GM18951 (cell line): ENCODE data around the gene GPAT2.
"Not testable (repeated sequence)": the region's sequence is repeated elsewhere in the genome, so short reads cannot be mapped to it uniquely, and the experiment has no call there.

Experiments used
- POLR2A ChIP-seq: IDR thresholded peaks from 4 replicates; pipeline ENCODE4 v1.6.1; 2011; ENCODE audit warnings: mild to moderate bottlenecking; ENCODE audit not compliant: insufficient read length, insufficient read depth; ENCODE audit errors: extremely low read depth
- in situ Hi-C: fragments of 300-500 bp; cut with MboI; formaldehyde crosslinking; loops from one replicate; pipeline ENCODE4 v1.12.0; 2022; ENCODE audit warnings: low sequenced_read_pairs, mixed read lengths, inconsistent platforms; ENCODE audit not compliant: unreplicated experiment

The GPAT2 gene

DNA sequence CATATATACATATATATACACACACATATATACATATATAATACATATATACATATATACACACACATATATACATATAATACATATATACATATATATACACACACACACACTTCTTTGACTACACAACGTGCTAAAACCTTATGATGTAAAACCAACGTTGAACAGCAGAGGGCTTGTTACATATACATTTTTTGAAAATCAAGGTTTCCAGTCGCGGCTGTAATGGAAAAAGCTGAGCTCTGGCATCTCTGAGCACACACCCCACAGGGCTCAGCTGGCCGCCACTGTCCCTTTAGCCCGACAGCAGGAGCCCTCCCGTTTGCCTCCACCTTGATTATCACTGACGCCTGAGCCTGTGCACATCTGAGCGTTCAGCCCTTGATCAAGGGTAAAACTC is 719 bp downstream of the GPAT2 start:
- in situ Hi-C loops, result not testable (repeated sequence)

DNA sequence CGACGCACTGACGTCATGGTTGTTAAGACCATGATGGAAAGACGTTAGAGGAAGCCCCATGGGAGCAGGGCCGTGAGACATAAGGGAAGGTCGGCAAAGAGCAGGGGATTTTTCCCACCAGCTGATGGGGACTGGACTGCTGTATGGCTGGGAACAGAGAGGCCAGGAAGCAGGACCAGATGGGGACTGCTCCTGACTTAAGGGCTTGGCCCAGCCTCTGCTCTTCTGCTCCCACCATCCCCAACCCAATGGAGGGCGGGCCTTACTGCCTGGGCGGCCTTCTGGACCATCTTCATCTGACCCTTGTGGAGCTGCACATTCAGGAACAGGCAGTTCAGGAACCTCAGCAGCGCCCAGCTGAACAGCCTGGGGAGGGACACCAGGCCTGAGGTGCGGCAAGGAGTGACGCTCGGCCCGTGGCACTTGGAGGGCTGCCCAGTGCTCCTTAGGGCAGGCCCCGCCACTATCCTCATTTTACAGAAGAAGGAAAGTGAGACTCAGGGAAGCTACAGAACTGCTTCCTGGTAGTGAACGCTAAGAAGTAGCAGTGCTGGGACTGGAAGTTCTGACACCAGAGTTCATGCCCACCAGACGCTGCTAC is 6.9 kb downstream of the GPAT2 start:
- in situ Hi-C loops, result not testable (repeated sequence)

DNA sequence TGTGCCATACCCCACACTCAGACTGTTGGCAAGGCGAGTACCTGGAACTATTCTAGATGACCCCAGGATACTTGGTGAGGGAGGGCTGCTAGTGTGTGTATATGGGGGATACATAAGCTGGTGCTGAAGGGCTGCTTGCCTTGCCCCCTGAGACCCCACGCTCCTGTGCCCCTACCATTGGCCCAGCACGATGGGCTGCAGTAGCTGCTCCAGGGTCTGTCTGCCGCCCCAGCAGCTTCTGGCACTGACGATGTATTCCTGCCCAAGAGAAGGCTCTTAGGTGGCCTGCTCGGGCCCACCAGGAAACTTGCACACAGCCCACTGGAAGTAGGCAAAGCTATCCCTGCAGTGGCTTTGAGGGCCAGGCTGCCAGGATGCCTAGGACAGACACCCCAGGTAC is 9.0 kb downstream of the GPAT2 start:
- in situ Hi-C loops, result not testable (repeated sequence)

DNA sequence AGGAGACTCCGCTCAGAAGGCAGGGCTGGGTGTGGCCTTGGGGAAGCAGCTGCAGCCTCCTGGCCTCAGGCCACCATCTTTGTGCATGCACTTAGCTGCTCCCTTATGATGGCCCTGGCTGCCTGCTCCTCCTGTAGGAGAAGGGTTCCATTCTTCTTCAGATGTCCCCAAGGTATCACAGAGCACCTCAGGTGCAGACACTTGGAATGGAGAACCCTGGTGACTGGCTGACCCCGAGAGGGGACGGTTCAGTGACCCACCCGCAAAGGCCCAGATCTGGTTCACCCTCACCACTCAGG is 9.6 kb downstream of the GPAT2 start:
- TF ChIP-seq POLR2A, result no peak
- in situ Hi-C loops, result no loop called here

DNA sequence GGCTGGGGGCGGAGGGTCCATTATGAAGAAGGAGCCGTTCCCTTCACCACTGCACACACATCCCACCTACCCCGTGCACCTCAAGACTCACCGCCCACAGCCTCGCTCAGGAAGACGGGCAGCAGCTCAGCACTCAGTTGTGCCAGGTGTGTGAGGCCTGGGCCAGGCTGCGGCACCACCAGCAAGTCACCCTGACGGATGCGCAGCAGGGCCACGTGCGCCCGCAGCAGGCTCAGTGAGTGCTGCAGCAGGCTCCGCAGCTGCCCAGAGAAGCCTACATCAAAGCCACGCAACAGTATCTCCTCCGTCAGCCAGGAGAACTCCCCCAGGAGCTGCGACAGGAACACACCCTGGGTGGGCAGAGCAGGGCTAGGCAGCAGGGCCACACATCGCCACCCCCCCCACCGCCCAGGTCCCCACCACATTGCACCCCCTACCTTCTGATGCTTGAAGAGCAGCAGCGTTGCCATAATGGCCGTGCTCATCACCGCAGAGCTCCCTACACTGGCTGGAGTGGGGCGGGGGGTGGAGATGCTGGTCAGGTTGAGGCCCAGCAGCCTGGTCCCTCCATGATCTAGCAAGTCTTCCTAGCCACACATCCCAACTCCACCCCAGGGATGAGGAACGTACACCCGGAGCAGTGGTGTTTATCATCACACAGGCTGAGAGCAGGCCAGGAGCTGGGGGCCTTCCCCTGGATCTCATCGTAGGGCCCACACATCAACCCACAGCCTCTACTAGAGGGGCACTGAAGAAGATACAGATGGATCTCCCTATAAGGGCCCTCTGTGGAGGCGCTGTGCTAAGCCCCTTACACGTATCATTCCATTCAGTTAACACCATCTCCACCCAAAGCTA is 10.2 kb downstream of the GPAT2 start:
- no peak for TF ChIP-seq POLR2A
- in situ Hi-C loops, result loop anchor here (25.0 kb wide), 1 partner anchor 238 kb away; the partner anchor contains the start of genes CIAO1 and TMEM127

DNA sequence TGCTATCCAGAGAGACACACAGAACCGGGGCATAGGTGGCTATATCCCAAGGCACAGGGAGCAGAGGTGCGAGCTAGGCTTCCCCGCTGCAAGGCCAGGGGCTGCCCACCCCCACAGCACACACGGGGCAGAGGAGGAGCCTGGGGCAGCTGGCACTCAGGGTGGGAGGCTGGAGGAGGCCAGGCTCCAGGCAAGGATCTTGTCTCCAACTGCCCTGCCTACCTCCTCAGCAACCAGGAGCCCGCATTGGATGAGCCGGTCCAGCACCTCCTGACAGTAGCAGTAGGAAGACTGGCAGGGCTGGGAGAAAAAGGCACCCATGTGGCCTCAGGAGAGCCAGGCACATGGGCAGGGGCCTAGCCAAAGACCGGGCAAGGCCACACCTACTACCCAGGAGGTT is 11.0 kb downstream of the GPAT2 start:
- in situ Hi-C loops, result loop anchor here (25.0 kb wide), 1 partner anchor 239 kb away; the partner anchor contains the start of genes CIAO1 and TMEM127

DNA sequence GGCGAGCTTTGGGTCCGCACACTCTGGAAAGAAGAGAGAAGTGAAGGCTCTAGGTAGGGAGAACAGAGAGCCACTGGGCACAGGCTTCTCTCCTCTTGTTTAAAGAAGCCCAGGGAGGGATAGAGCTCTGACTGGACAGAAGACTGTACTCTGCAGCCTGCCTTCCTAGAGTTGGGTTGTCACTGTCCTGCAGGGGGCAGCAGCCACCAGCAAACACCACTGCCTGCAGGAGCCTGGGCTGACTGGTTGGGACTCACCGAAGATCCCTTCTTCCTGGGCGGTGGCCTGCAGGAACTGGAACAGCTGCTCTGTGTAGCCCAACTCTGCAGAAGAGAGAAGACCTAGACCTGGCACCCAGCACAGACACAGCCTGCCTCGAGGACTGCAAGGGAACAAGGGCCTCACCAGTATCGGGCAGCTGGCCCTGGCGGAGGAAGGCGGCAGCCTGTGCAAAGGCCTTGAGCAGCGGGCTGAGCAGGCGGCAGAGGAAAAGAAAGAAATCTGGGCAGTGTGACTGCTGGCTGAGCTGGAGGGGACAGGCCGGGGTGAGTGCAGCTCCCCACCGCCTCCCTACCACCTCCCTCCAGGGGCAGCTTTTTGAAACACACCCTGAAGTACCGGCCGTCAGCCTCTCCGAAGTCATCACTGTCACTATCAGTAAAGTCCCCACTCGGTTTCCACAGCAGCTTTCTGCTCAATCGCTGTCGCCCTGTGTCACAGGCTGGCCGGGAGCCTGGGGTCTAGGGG is 11.8 kb downstream of the GPAT2 start:
- in situ Hi-C loops, result loop anchor here (25.0 kb wide), 1 partner anchor 239 kb away; the partner anchor contains the start of genes CIAO1 and TMEM127

DNA sequence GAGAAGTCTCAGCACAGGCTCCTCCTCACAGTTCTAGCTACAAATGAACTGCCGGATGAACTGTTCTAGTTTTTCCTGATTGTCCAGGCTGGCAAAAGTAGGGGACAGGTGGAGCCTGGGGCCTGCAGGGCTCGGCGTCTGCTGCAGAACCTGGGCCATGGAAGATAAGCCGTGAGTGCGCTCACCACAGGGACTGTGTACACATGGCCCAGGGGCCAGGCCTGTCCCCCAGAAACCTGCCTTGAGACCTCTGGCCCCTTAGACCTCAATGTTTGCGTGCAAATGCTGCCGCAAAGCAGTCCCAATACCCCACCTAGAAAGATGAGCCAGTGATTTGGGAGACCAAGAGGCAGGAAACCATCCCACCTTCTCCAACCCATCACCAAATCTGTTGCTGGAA is 12.6 kb downstream of the GPAT2 start:
- in situ Hi-C loops, result loop anchor here (25.0 kb wide), 1 partner anchor 240 kb away; the partner anchor contains the start of genes CIAO1 and TMEM127

DNA sequence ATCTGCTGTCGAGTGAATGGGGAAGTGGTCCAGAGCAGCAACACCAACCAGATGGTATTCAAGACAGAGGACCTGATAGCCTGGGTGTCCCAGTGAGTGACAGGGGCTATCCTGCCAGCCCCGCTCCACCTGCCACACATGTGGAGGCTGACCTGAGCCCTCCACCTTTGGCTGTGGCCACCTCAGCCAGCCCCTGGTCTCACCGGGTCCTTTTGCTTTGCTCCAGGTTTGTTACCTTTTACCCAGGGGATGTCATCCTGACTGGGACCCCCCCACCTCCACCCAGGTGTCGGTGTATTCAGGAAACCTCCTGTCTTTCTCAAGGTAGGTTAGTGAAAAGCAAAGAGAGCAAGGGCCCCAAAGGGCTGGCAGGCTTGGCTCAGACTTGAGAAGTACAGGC is 13.6 kb downstream of the GPAT2 start:
- in situ Hi-C loops, result loop anchor here (25.0 kb wide), 1 partner anchor 241 kb away; the partner anchor contains the start of genes CIAO1 and TMEM127

DNA sequence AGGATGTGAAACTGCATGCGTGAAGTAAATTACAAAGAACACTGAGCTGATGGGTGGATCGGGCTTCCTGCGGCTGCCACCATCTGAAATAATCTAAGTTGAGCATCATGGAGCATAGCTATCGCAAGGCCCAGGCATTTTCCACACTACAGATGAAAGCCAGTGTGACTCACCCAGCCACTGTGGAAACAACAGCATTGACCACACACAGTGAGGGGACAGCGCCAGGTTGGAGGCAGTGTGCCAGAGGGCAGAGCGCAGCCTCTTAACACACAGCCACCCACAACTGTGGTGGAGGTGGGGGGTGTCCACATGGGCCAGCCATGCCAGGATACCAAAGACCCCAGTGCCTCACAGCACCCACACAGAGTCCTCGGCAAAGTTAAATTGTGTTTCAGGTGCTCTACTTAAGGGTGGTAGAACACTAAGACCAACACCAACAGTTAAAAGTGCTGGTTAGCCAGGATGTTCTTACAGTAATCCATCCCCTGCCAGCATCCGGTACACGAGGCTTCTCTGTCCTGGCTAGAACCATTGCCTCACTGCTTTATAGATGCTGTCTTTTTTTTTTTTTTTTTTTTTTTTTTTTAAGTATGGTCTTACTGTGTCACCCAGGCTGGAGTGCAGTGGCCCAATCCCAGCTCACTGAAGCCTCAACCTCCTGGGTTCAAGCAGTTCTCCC is 14.7 kb downstream of the GPAT2 start:
- in situ Hi-C loops, result loop anchor here (10.0 to 25.0 kb wide), 2 partner anchors 75 to 242 kb away; partner anchors contain the start of genes CIAO1 and TMEM127

DNA sequence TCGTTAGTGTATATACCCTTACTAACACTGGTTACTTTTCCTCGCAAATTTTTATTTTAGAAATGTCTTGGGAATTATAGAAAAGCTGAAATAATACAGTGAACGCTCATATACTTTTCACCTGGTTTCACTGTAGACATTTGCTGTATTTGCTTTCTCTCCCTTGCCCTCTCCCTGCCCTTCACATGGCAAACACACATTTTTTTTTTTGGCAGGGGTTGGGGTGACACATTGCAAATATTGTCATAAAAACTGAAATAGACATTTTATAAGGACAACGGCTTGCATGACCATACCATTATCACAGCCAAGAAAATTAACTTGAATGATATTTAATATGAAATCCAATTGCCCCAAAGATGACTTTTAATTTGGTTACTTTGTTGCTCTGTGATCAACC is 18.4 kb downstream of the GPAT2 start:
- in situ Hi-C loops, result loop anchor here (10.0 to 25.0 kb wide), 2 partner anchors 78 to 246 kb away; partner anchors contain the start of genes CIAO1 and TMEM127

DNA sequence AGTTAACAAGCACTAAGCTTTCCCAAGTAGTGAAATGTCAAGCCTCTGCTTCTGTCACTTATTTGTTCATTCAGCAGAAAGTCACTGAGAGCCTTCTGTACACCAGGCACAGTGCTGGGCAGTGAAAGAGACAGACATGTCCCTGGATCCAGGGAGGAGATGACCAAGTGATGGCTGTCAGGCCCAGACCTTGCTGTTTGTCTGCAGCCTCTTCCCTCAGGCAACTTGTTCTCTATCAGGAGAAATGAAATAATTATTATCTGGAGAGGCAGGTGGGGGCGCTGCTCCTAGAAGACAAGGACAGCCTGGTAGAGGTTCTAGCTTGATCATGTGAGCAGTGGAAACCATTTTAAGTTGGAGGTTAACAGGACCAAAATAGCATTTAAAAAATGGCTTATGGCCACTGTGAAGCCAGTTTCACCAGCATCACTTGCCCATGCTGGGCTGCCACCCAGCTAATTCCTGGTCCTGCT is 21.9 kb downstream of the GPAT2 start:
- in situ Hi-C loops, result loop anchor here (5.0 to 25.0 kb wide), 3 partner anchors 82 to 1079 kb away; partner anchors contain the start of genes CIAO1, FAHD2B and TMEM127

DNA sequence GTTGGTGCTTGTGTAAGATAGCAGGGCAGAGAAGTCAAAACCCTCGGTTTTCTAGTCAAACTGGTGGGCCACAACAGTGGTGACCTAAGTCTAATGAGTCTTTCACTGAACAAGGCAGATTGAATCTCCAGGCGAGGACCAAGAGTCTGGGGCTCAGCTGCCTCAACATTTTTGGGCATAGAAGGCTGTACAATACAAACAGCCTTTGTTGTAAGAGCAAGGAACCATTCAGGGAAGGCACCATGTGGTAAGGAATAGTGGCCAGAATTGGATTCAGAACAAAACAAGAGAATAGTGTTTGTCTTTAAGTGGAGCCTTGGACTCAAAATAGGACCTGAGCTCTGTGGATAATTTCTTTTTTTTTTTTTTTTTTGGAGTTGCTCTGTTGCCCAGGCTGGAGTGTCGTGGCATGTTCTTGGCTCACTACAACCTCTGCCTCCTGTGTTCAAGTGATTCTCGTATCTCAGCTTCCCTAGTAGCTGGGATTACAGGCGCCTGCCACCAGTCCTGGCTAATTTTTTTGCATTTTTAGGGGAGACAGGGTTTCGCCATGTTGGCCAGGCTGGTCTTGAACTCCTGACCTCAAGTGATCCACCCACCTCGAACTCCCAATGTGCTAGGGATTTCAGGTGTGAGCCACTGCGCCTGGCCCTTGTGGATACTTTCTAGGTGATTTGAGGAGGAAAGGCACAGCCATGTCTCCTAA is 22.5 kb downstream of the GPAT2 start:
- in situ Hi-C loops, result loop anchor here (5.0 to 25.0 kb wide), 3 partner anchors 83 to 1080 kb away; partner anchors contain the start of genes CIAO1, FAHD2B and TMEM127

DNA sequence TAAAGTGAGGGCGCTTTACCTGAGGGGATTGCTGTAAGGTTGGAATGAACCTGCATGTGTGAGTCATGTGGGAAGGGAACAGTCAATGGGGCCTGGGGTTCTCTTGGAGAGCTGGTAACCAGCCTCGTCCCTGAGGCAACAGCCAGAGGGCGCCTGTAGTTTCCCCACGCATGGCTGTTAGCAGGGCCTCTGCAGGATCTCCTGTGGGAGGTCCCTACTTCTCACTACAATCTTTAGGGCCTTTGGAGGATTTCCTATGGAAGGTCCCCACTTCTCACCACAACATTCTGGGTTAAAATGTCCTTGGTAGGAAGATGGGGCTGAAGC is 23.6 kb downstream of the GPAT2 start:
- in situ Hi-C loops, result loop anchor here (5.0 to 25.0 kb wide), 3 partner anchors 84 to 1081 kb away; partner anchors contain the start of genes CIAO1, FAHD2B and TMEM127

DNA sequence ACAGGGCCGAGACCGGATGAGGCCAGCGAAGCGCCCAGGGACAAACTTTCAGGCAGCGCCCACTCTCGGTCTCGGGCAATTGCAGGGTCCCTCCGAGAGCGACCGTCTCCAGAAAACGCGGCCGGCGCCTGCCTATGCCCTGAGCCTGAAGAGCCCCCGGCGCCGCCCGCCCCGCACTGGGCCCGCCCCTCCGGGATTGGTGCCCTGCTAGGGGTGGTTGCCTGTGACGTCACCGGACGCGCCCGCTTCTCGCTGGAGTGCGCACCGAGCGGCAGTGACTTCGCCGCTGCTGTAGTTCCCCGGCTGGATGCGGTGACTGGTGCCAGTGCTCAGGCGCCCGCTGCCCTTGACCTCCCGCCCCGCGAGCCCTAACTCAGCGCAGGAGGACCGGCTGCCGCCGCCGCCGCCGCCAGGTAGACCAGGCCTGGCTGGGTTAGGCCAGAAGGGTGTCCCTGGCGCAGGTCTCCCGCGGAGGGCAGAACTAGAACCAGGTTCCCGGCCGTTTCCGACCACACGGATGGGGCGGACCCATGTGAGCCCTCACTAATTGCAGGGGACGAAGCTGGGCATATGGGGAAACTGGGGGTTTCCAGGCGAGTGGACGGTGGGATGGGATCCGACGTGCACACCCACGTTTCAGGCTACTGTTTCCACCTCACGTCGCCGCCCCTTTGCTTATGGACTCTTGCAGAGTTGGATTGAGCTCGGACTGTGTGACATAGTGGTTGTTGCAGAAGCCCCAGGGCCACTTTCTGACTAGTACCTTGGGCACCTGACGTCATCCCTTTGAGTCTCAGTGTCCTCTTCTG is 24.2 kb downstream of the GPAT2 start:
- in situ Hi-C loops, result loop anchor here (5.0 to 25.0 kb wide), 3 partner anchors 84 to 1082 kb away; partner anchors contain the start of genes CIAO1, FAHD2B and TMEM127

DNA sequence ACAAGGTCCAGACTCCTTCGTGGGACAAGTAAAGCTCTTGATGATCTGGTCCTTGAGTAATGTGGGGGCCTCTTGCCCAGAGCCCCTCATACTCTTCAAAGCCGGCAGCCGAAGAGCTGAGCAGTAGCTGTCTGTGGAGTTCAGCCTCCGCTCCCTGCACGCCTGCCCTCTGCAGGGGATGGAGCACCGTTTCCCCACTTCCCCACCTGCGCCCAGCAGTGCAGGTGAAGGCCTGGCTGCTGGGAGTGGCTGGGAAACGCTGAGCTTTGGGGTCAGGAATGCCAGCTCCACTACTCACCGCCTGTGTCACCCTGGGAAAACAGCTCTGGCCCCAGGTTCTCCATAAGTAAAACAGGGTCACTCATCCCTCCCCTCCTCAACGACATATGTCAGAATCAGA is 24.9 kb downstream of the GPAT2 start:
- in situ Hi-C loops, result loop anchor here (5.0 to 25.0 kb wide), 4 partner anchors 85 to 1082 kb away; partner anchors contain the start of genes ADRA2B, CIAO1, FAHD2B and TMEM127

DNA sequence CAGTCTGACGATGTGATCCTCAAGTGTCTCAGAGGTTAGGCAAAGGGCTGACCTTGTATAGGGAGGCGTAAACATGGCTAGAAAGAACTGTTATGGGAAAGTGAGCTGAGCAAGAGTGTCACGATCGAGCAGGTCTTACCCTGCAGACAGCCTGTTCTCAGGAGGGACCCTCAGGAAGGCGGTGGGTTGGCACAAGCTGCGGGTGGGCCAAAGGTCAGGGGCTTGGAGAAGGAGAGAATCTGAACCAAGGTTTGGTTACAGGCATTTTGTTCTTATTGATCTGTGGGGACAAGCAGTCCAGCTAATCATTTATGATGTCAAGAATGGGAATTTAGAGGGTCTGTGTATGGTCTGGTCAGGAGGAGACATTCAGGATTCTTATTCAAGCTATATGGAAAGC is 26.7 kb downstream of the GPAT2 start:
- in situ Hi-C loops, result loop anchor here (10.0 to 25.0 kb wide), 2 partner anchors 107 to 254 kb away; partner anchors contain the start of genes ADRA2B, CIAO1 and TMEM127
